ENCODE results near the gene SNX3.

SNX3 gene

GRCh38 chr6:108164543-108164814 lies 96.4 kb downstream of the SNX3 start:
- H3K4me2 ChIP-seq (ENCODE audit: low read length): no peak overlapping the region
- H3K9me3 ChIP-seq (ENCODE audit: insufficient read depth, low read length): no peaks in the 10 kb centered on the region
- no peak overlapping the region for H3K9ac ChIP-seq (ENCODE audit: low read length)
- H3K79me2 ChIP-seq (ENCODE audit: low read length): no peaks in the 10 kb centered on the region
- H3K36me3 ChIP-seq (replicated peaks; ENCODE audit: low read depth, low read length): no peaks in the 10 kb centered on the region
- no peaks in the 10 kb centered on the region for H4K20me1 ChIP-seq (ENCODE audit: insufficient read depth, low read length)
- no peaks in the 10 kb centered on the region for H3K4me1 ChIP-seq (ENCODE audit: low read length)
- no peak overlapping the region for H2AFZ ChIP-seq (ENCODE audit: low read depth, low read length)
- H3K27me3 ChIP-seq (ENCODE audit: low read depth, low read length): peaks cover 20% of the 10 kb centered on the region
- TF ChIP-seq EZH2phosphoT487 (IDR thresholded peaks at IDR 0.05; ENCODE audit: low read depth) (no peak), CTCF (IDR thresholded peaks at IDR 0.05; ENCODE audit: low read depth, low read length) (no peak)
- no peak overlapping the region for H3K4me3 ChIP-seq (ENCODE audit: low read length)
- no peak overlapping the region for H3K27ac ChIP-seq (ENCODE audit: low read length)

- Histone ChIP-seq H3K4me3 (ENCODE audit: low read length) (no peak overlapping the region), H3K36me3 (replicated peaks; ENCODE audit: low read depth, low read length) (no peaks in the 10 kb centered on the region), H3K27me3 (ENCODE audit: low read depth, low read length) (peaks cover 26% of the 10 kb centered on the region), H3K27ac (ENCODE audit: low read length) (no peak overlapping the region), H4K20me1 (ENCODE audit: insufficient read depth, low read length) (no peaks in the 10 kb centered on the region), H3K79me2 (ENCODE audit: low read length) (no peaks in the 10 kb centered on the region), H3K4me1 (ENCODE audit: low read length) (no peaks in the 10 kb centered on the region), H3K9me3 (ENCODE audit: insufficient read depth, low read length) (no peaks in the 10 kb centered on the region), H3K4me2 (ENCODE audit: low read length) (no peak overlapping the region), H3K9ac (ENCODE audit: low read length) (no peak overlapping the region), H2AFZ (ENCODE audit: low read depth, low read length) (no peak overlapping the region)
- TF ChIP-seq EZH2phosphoT487 (IDR thresholded peaks at IDR 0.05; ENCODE audit: low read depth) (no peak), CTCF (IDR thresholded peaks at IDR 0.05; ENCODE audit: low read depth, low read length) (no peak)
Measured at GRCh38 chr6:108163644-108164542, 96.9 kb downstream of the SNX3 start.

- no peaks in the 10 kb centered on the region for H3K9me3 ChIP-seq (ENCODE audit: insufficient read depth, low read length)
- H3K79me2 ChIP-seq (ENCODE audit: low read length): no peaks in the 10 kb centered on the region
- H3K4me3 ChIP-seq (ENCODE audit: low read length): no peak overlapping the region
- no peaks in the 10 kb centered on the region for H4K20me1 ChIP-seq (ENCODE audit: insufficient read depth, low read length)
- TF ChIP-seq CTCF (IDR thresholded peaks at IDR 0.05; ENCODE audit: low read depth, low read length) (no peak), EZH2phosphoT487 (IDR thresholded peaks at IDR 0.05; ENCODE audit: low read depth) (no peak)
- H2AFZ ChIP-seq (ENCODE audit: low read depth, low read length): no peak overlapping the region
- no peak overlapping the region for H3K9ac ChIP-seq (ENCODE audit: low read length)
- H3K27me3 ChIP-seq (ENCODE audit: low read depth, low read length): peaks cover 32% of the 10 kb centered on the region
- H3K27ac ChIP-seq (ENCODE audit: low read length): no peak overlapping the region
- H3K36me3 ChIP-seq (replicated peaks; ENCODE audit: low read depth, low read length): no peaks in the 10 kb centered on the region
- H3K4me1 ChIP-seq (ENCODE audit: low read length): no peaks in the 10 kb centered on the region
- no peak overlapping the region for H3K4me2 ChIP-seq (ENCODE audit: low read length)
Measured at GRCh38 chr6:108163267-108163643, 97.6 kb downstream of the SNX3 start.

GRCh38 chr6:108161724-108162282 lies 99.0 kb downstream of the SNX3 start:
- no peaks in the 10 kb centered on the region for H4K20me1 ChIP-seq (ENCODE audit: insufficient read depth, low read length)
- H3K27me3 ChIP-seq (ENCODE audit: low read depth, low read length): peaks cover 46% of the 10 kb centered on the region
- H3K9ac ChIP-seq (ENCODE audit: low read length): no peak overlapping the region
- H3K79me2 ChIP-seq (ENCODE audit: low read length): no peaks in the 10 kb centered on the region
- no peaks in the 10 kb centered on the region for H3K9me3 ChIP-seq (ENCODE audit: insufficient read depth, low read length)
- no peak overlapping the region for H3K4me2 ChIP-seq (ENCODE audit: low read length)
- H3K36me3 ChIP-seq (replicated peaks; ENCODE audit: low read depth, low read length): no peaks in the 10 kb centered on the region
- no peak overlapping the region for H3K27ac ChIP-seq (ENCODE audit: low read length)
- TF ChIP-seq EZH2phosphoT487 (IDR thresholded peaks at IDR 0.05; ENCODE audit: low read depth) (no peak), CTCF (IDR thresholded peaks at IDR 0.05; ENCODE audit: low read depth, low read length) (no peak)
- no peaks in the 10 kb centered on the region for H3K4me1 ChIP-seq (ENCODE audit: low read length)
- H2AFZ ChIP-seq (ENCODE audit: low read depth, low read length): no peak overlapping the region
- no peak overlapping the region for H3K4me3 ChIP-seq (ENCODE audit: low read length)
